GM12874 (cell line): ENCODE measurements around the gene NDFIP1.

Experiments
- TF ChIP-seq, protein P1 (sequence below): IDR thresholded peaks from 2 replicates; pipeline ENCODE4 v1.5.1; 2011; ENCODE audit warnings: low read depth, mild to moderate bottlenecking, control low read depth, low read length, moderate library complexity; ENCODE audit not compliant: insufficient read depth

NDFIP1 gene

DNA sequence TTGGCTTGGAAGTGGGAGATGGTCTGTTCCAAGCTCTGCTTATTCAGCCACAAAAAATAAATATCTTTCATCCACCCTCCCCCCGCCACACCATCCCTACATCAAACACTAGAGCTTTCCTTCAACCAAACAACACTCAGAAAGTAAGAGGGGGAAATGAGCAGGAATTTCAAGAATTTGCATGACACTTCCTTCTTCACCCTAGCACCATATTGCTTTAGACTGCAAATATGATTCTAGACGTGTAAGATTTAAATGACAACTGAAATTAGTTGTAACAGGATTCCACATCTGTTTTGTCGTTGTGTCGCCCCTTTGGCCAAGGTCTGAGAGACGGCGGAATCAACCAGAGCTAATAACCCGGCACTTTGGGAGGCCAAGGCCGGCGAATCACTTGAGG, 88.5 kb downstream of the NDFIP1 start:
- TF ChIP-seq, protein P1, sequence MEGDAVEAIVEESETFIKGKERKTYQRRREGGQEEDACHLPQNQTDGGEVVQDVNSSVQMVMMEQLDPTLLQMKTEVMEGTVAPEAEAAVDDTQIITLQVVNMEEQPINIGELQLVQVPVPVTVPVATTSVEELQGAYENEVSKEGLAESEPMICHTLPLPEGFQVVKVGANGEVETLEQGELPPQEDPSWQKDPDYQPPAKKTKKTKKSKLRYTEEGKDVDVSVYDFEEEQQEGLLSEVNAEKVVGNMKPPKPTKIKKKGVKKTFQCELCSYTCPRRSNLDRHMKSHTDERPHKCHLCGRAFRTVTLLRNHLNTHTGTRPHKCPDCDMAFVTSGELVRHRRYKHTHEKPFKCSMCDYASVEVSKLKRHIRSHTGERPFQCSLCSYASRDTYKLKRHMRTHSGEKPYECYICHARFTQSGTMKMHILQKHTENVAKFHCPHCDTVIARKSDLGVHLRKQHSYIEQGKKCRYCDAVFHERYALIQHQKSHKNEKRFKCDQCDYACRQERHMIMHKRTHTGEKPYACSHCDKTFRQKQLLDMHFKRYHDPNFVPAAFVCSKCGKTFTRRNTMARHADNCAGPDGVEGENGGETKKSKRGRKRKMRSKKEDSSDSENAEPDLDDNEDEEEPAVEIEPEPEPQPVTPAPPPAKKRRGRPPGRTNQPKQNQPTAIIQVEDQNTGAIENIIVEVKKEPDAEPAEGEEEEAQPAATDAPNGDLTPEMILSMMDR: no peak

DNA sequence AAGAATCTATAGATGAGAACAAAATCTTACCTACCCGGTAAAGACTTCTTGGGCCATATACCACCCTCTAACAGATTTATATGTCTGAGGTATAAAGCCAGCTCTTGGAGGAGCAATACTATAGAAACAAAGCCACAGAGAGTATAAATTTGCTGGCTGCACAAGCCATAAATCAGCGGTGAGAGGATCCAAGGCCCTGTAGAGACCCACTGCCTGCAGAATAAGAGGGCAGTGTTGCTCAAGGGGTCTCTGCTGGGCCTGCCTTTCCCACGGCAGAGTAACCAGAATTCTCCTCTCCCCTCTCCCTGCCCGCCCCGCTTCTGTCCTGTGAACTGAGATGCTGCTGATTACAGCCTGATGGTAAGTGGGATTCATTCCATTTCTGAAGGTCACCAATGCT, 89.2 kb downstream of the NDFIP1 start:
- TF ChIP-seq, protein P1: no peak

DNA sequence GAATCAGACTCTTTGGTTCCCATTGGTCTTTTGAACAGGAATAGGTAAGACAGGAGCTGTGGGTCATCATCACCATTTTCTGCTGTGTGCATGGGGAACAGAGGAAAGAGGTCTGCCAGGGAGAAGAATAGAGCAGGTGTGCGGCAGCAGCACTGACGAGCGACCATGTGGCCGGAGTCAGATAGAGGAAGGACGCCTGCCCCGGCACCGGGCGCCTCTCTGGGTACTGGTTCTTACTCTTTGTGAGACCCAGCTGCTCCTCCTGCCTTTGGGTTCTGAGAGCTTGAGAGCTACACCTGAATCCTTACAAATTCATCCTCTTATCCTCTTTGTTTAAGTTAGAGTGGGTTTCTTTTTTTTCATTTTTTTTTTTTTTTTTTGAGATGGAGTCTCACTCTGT, 90.8 kb downstream of the NDFIP1 start:
- TF ChIP-seq, protein P1: no peak

- TF ChIP-seq, protein P1: no peak
Measured at GRCh38 chr5:142200387-142200786, 91.8 kb downstream of the NDFIP1 start.

DNA sequence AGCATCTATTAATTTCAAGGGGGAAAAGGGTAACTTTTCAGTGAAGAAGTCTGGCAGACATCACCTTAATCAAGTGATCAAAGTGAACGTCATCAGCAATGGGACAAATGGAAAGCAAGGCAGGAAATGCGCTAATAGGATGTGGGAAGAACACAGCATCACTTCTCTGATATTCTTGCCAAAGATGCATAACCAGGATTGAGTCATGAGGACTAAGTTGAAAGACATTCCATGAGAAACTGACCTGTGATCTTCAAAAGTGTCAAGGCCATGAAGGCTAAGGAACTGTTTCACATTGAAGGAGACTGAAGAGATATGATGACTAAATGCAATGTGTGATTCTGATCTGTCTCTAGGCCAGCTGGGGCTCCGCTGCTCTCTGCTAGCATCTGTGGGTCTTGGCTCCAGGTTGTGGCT, 92.9 kb downstream of the NDFIP1 start:
- TF ChIP-seq, protein P1: no peak

DNA sequence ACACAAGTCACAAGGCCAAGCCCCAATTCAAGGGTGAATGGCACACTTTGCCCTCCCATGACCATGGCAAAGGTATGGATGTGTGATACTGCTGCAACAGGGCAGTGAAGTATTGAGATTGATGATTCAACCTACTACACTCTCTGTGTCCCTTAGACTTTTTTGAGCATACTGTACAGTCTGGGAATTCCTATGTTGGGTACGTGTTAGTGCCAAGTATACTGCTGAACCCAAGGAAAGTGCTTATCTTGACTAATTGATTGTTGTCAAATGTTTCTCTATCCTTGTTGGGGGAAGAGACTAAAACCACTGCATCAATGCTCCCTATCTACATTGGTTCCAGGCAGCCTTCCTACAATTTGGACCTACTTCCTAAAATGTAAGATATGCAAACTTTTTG, 93.7 kb downstream of the NDFIP1 start:
- TF ChIP-seq, protein P1: no peak
